ENCODE measurements around the gene ACSL5. TPM values are rescaled to one million over a fixed set of nuclear protein-coding genes. Genes with fewer than 3 reads are reported as not detected.

The ACSL5 gene
- total RNA-seq, 4 donors from 2014 or later = 6.8 to 17.0 (median 10.0) TPM

DNA sequence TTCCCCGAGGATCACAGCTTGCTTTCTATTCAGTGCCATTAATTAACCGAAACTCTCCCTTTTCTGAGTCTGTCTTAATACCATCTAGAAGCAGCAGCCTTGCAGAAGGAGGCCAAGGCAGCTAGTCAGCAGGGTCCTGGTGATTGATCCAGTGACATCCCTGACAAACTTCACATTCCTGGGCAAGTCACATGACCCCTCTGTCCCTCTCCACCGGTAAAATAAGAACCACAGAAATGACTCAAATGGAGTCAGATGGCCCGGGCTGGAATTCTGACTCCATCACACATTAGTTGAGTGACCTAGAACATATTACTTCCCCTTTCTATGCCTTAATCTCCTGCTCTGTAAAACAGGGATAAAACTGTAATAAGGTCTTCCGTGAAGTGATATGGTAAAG, 17.2 kb upstream of the ACSL5 start:
- Histone ChIP-seq H3K9me3 (no peaks in the 10 kb centered on the region), H3K27me3 (no peaks in the 10 kb centered on the region), H3K4me1 (no peaks in the 10 kb centered on the region), H3K27ac (no peak overlapping the region), H3K4me3 (replicated peaks in 1 of 3) (no peak overlapping the region), H3K36me3 (no peaks in the 10 kb centered on the region)
- 74 to 78% methylated on average over 4 of the region's 5 CpGs for WGBS, 2 donors
- DNase-seq = no peak
- no peak for TF ChIP-seq POLR2A (IDR thresholded peaks at IDR 0.05)
- TF ChIP-seq, protein P1, sequence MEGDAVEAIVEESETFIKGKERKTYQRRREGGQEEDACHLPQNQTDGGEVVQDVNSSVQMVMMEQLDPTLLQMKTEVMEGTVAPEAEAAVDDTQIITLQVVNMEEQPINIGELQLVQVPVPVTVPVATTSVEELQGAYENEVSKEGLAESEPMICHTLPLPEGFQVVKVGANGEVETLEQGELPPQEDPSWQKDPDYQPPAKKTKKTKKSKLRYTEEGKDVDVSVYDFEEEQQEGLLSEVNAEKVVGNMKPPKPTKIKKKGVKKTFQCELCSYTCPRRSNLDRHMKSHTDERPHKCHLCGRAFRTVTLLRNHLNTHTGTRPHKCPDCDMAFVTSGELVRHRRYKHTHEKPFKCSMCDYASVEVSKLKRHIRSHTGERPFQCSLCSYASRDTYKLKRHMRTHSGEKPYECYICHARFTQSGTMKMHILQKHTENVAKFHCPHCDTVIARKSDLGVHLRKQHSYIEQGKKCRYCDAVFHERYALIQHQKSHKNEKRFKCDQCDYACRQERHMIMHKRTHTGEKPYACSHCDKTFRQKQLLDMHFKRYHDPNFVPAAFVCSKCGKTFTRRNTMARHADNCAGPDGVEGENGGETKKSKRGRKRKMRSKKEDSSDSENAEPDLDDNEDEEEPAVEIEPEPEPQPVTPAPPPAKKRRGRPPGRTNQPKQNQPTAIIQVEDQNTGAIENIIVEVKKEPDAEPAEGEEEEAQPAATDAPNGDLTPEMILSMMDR (IDR thresholded peaks at IDR 0.05) = no peak
- intact Hi-C loops (cut with DNase I) = no loop called here

DNA sequence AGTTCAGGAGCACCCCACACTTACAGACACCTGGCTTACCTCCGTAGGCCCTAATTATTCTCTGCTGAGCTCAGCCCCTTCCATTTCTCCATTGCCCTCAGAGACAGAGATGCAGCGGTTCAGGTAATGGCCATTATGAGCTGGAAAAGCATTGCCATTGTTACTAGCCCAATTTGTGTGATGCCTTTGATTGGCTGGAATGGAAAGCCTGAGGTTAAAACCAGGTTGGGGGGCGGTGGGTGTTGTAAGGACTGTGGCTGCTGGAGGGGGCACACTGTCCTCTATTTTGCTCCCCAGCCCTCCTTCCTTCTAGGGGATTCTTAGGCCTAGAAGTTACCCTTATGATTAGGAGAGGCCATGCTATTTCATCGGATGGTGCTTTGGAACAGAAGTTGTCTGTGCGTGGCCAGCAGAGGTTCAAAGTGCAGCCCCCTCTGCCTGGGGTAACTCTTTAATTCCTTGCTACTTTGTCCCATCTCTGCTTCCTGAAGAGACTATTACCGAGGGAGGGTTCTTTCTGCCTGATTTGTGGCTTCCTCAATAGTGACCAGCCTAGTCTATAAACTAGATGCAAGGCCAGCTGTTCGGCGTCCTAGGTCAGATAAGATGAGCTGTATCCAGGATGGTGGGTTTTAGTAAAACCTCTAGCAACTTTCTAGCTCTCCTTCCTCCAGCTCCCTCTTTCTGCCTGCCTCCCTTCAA, 14.2 kb upstream of the ACSL5 start:
- no peak for DNase-seq
- 81 to 83% methylated on average over 7 to 8 of the region's 8 CpGs for WGBS, 2 donors
- Histone ChIP-seq H3K4me3 (replicated peaks in 1 of 3) (no peak overlapping the region), H3K27me3 (no peaks in the 10 kb centered on the region), H3K36me3 (no peaks in the 10 kb centered on the region), H3K9me3 (no peaks in the 10 kb centered on the region), H3K4me1 (peaks cover 4 to 8% of the 10 kb centered on the region in 2 donors), H3K27ac (peak overlapping the region in 2 of 3 donors; percentile 13 to 17)
- intact Hi-C loops (cut with DNase I) = no loop called here
- TF ChIP-seq POLR2A (IDR thresholded peaks at IDR 0.05) = no peak
- TF ChIP-seq, protein P1 (IDR thresholded peaks at IDR 0.05) = no peak

DNA sequence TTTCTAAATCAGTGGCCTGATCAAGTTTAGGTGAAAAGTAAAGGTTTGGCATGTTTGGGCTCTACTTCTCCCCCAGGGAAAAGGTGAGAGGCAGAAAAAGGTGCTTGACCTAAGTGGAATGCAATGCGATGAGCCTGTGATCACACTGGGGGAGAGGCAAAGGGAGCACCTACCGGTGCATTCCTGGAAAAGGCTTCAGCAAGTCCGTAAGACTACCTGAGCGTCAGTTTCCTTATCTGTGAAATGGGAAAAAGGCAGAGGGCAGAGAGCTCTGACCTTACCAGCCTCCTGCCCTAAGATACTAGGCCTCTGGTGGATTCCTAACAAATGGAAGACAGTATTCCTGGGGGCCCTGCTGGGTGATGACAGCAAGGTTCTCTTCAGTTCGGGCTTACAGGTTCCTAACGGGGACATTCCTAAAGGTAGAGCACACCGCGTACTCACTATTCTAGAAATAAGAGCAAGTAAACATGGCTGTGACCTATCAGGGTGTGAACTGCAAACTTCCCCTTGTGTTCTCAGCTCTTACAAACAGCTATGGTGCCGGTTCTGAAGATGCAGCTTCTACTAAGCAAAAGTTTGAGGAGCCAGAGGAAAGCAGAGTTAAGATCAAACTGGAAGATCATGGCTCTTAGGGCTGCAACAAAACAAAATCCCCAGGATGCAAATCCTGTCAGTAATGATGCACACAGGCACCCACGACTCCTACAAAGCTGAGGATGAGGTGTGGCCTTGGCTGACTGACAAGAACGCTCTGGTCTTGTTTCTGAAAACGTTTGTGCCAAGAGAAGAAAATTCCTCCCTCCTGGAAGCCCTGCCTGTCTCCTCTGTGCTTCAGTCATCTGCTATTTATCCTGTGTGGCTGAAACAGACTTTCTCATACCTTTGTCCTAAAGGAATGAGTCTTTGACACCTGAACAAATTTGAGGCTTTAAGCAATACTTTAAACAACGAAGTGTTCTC, 13.3 kb upstream of the ACSL5 start:
- no peaks in the 10 kb centered on the region for H3K27me3 ChIP-seq
- H3K9me3 ChIP-seq = no peaks in the 10 kb centered on the region
- intact Hi-C loops (cut with DNase I) = no loop called here
- peak overlapping the region; percentile 17 to 44 (median 27) for H3K27ac ChIP-seq
- peaks cover 4 to 8% of the 10 kb centered on the region in 2 donors for H3K4me1 ChIP-seq
- DNase-seq = peak; percentile 36 to 45
- 56 to 61% methylated on average over 13 of the region's 13 CpGs for WGBS, 2 donors
- H3K4me3 ChIP-seq (replicated peaks in 1 of 3) = no peak overlapping the region
- H3K36me3 ChIP-seq = no peaks in the 10 kb centered on the region
- TF ChIP-seq POLR2A (IDR thresholded peaks at IDR 0.05) = no peak
- TF ChIP-seq, protein P1 (IDR thresholded peaks at IDR 0.05) = no peak

DNA sequence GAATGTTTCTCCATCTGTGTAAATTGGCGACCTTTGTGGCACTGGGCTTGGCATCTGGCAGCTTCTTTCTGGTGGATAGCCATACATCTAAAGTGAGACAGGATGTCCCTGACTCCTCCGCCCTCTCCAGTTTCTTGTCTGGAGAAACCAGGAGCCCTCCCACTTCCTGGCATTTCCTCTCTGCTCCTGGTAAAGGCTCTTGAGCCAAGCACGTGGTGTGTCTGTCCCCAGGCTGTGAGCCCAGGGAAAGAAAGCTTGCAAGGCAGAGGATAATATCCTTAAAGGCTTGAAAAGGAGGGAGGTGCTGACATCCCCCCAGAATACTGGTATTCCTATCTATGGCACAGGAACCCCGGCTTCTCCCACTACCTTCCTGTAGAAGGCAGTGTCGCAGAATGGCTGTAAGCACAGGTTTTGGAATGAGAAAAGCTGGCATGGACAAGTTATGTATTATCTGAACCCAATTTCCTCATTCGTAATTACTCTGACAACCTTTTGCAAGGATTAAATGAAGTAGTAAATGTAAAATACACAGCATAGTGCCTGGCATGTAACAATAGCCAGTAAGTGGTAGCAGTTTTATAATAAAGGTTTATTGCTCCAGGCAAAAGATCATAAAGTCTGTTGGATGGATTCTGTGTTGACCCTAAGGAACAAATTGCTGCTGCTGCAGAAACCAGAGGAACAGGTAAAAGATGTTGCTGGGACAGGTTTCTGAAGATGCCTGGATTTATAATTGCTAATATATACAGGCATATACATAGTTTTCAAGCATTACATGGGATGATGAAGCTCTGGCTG, 11.8 kb upstream of the ACSL5 start:
- H3K27me3 ChIP-seq = no peaks in the 10 kb centered on the region
- no peaks in the 10 kb centered on the region for H3K9me3 ChIP-seq
- WGBS, 2 donors = 48 to 53% methylated on average over 6 of the region's 6 CpGs
- intact Hi-C loops (cut with DNase I) = no loop called here
- peak; percentile 44 to 51 for DNase-seq
- H3K4me1 ChIP-seq = peaks cover 4 to 8% of the 10 kb centered on the region in 2 donors
- TF ChIP-seq POLR2A (IDR thresholded peaks at IDR 0.05) = no peak
- TF ChIP-seq, protein P1 (IDR thresholded peaks at IDR 0.05) = no peak
- peak overlapping the region in 1 of 3 donors; percentile 27 for H3K27ac ChIP-seq
- H3K4me3 ChIP-seq (replicated peaks in 1 of 3) = no peak overlapping the region
- H3K36me3 ChIP-seq = no peaks in the 10 kb centered on the region
